GM12865 (cell line): ENCODE results near the gene IGF1.

Source experiments
- DNase-seq: peaks from one replicate; pipeline ENCODE4 v3.0.0; 2010; ENCODE audit warnings: low read depth
- H3K4me3 ChIP-seq: 2 replicates; pipeline ENCODE4 v1.5.1; 2011; ENCODE audit warnings: mild to moderate bottlenecking, low read depth, low read length, control low read depth
- TF ChIP-seq, protein P1 (sequence below): IDR thresholded peaks from 2 replicates; pipeline ENCODE4 v1.5.1; 2011; ENCODE audit warnings: low read length, control low read depth, low read depth, inconsistent platforms; ENCODE audit not compliant: insufficient read depth; ENCODE audit errors: missing control alignments

Gene IGF1

DNA sequence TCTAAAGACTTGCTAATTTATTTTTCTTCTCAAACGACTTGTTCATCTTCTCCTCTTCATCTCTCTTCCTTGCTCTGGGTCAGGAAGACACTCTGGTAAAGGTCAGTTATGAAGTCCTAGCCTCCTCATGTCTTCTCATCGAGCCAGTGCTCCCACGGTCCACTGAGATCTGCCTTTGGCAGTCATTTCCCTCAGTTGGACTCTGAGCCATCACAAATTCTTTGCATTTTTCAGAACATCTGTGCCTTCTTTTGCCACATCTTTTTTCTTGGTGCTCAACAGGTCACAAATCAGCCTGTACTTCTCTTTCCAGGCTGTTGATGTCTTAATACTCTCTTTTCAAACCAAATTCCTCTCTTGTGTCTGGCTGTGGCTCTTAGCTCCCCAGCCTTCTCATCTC, 49.7 kb downstream of the IGF1 start:
- DNase-seq, result no peak
- TF ChIP-seq, protein P1, sequence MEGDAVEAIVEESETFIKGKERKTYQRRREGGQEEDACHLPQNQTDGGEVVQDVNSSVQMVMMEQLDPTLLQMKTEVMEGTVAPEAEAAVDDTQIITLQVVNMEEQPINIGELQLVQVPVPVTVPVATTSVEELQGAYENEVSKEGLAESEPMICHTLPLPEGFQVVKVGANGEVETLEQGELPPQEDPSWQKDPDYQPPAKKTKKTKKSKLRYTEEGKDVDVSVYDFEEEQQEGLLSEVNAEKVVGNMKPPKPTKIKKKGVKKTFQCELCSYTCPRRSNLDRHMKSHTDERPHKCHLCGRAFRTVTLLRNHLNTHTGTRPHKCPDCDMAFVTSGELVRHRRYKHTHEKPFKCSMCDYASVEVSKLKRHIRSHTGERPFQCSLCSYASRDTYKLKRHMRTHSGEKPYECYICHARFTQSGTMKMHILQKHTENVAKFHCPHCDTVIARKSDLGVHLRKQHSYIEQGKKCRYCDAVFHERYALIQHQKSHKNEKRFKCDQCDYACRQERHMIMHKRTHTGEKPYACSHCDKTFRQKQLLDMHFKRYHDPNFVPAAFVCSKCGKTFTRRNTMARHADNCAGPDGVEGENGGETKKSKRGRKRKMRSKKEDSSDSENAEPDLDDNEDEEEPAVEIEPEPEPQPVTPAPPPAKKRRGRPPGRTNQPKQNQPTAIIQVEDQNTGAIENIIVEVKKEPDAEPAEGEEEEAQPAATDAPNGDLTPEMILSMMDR, result no peak
- no peak overlapping the region for H3K4me3 ChIP-seq

DNA sequence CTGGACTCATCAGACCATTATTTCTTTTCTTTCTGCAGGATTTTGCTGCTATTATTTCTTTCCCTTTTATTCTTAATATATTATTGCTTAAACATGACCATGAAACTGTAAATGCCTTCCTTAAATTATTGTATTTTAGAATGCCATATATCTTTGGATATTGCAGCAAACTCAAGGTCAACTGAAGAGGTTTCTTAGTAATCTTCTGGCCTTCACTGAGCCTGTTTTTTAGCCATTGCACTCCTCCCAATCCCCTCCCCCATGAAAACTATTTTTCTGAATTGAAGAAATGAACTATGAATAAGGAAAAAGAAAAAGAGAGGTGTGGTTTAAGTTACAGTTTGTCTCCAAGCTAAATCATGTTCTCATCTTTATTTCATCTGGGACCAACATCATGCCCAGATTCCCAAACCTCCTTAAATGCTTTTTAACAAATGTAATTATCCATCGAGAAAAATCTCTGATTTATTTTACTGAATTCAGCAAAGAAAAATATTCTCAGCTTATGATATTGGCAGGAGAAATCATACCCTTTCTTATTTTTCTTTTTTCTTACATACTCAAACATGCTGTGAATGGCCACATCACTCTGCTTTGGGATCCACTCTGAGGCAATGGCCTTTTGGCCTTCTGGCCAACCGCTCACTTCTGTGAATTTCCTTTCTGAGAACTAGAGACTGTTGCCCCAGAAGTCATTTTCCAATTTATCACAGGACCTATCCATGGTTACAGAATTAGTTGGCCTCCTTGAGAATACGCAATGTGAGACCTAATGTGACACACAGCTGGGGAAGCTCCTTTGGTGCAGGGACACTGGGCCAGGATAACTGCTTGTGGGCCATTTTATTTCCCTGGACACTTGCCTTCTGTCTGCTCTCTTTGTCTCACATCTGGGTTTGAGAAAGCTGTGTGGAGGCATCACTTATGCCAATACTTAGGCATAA, 50.9 kb downstream of the IGF1 start:
- TF ChIP-seq, protein P1, result no peak
- no peak overlapping the region for H3K4me3 ChIP-seq
- no peak for DNase-seq

DNA sequence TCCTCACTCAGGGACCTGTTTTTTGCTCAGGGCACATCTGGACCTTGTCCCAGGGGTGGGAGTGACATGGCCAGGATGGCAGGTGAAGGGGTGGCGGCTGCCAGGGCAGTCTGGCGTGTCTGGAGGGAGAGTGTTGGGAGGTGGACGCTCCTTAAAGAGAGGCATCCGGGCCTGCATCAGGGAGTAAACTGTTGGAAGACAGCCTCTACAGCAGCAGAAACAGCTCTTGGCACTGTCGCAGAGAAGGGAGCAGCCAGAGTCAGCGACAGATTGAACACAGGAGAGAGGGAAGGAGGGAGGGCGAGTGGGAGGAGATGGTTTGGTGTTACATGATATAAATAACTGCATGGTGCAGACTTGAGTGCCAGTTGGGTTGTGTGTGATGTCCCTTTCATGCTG, 52.8 kb downstream of the IGF1 start:
- DNase-seq, result no peak
- no peak overlapping the region for H3K4me3 ChIP-seq
- TF ChIP-seq, protein P1, result no peak

DNA sequence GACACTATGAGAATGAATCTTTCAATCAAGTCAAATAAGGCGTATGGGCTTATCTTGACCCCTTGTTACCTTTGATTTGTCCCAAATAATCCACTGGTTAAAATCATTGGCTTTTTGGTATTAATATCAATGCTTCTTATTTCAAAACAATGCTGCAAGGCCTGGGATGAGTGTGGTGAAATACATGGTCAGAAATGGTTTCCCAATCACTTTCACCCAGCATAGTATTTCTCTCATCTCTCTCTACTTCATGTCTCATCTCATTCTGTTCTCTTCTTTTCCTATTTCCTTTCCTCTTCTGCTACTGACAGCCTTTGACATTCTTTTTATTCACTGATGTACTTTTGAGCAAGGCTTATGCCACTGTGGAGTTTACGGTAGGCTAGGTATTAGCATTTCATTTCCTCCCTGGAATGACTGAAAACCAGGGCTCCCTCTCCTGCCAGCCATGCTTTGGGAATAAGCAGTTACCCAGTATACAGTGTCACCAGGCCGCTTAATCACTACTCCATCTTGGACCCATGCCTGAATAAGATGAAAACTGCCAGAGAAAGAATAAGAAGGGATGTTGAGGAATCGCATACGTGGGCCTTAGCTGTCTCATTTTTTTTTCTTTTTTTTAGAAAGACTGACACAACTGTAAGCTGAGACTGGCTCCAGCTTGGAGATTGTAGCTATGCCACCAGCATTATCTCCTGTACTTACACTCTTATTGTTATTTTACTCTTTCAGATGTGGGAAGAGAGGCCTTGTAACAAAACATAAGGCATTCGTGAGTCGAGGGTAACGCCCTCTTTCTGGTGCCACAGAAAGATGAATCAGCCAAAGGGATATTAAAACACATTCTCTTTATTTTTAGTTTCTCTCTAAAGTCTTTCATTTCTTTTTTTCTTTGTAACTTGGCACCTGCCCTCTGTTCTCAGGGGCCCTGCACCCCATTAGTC, 53.5 kb downstream of the IGF1 start:
- TF ChIP-seq, protein P1, result no peak
- no peak overlapping the region for H3K4me3 ChIP-seq
- DNase-seq, result no peak

DNA sequence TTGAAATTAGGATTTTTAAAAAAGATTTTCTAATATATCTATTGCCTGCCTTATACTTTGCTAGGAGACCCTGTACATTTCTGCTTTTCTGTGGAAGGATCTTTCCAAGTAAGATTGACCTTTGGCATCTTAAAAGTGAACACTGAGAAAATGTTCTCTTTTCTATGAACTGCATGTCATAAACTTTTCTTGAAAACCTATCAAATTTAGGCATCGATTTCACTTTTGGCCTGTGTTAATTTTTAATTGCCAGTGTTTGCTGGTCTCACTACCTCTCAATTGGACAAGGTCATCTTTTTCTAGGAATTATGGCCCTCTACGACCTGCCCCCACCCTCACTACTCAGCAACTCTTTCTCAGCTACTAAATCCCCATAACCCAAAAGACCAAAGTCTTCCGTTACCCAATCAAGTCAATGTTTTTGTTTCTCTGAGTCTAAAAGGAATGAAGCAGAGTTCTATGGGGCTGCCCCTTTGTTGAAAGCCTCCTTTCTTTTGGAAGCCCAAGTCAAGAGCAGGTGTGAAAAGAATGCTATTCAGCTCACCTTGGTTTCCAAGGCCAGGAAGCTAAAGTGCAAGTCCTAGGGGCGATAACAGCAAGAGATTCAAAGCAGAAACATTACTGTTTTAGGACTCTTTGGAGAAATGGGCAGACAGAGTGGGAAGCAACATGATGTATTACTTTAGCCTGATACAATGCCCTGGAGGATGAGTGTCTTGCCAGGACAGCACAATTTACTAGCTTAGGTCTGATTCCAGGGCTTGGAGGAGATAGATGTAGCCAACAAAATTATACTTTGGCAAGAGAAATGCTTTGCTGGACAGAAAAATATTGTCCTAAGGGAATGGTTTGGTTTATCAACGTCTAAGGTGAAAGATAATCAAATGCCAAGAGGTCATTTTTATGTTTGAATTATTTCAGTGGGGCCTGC, 55.0 kb downstream of the IGF1 start:
- no peak overlapping the region for H3K4me3 ChIP-seq
- TF ChIP-seq, protein P1, result no peak
- no peak for DNase-seq

DNA sequence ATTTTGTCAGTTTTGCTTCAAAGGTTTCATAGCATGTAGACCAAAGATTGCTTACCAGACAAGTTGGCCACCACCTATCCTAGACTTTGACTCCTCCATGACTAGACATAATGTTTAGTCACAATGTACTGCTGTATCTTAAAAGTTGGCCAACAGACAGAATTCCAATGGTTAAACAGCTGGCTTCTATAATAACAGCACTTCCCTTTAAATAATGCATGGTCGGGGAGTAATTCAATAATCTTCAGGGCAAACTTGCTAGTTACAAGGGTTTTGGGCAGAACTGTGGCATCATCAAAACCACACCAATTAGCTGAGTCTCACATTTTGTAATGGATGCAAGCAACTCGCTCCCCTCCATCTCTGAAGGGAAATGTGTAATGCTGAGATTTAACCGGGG, 56.9 kb downstream of the IGF1 start:
- H3K4me3 ChIP-seq, result no peak overlapping the region
- TF ChIP-seq, protein P1, result no peak
- DNase-seq, result no peak
